ENCODE data around the gene USP15.
"Not testable (repeated sequence)": the region's sequence is repeated elsewhere in the genome, so short reads cannot be mapped to it uniquely, and the experiment has no call there.

Gene USP15

GRCh38 chr12:62448436-62448835 lies 188.2 kb downstream of the USP15 start:
- DNase-seq, result no peak

GRCh38 chr12:62455429-62455828 lies 195.2 kb downstream of the USP15 start:
- not testable (repeated sequence) for DNase-seq

DNA sequence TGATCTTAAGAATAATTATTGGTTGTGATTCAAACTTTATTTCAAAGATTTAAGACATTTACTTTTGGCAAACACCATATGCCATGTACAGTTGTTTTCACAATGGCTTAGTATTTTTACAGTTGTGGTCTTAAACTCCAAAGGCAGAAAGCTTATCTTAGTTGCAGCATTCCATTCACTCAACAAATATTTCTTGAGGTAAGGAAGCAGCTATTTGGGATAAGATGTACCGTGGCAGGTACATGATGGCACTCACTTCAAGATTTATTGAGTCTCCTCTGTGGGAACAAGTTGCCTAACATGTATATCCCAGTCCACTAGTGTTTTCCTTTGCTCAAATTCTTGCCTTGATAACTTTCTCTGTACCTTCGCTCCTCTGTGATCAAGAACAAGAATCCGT lies 198.4 kb downstream of the USP15 start:
- no peak for DNase-seq

DNA sequence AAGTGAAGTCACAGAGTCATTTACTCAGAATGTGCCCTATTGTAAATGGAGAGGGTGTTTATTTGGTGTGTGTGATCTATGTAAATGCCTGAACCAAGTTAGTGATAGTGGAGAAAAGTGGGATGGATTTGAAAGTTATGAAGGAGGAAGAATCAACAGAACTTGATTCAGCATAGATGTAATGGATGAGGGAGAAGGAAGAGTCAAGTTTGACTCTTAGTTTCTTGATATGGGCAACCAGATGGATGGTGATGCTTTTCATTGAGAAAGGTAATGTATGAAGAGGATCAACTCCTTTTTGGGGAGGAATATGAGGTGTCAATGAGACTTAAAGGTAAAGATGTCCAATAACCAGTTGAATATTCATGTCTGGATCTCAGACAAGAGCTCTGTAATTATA lies 199.8 kb downstream of the USP15 start:
- no peak for DNase-seq

- DNase-seq, result not testable (repeated sequence)
Observed at GRCh38 chr12:62461171-62461837, 201.1 kb downstream of the USP15 start.

DNA sequence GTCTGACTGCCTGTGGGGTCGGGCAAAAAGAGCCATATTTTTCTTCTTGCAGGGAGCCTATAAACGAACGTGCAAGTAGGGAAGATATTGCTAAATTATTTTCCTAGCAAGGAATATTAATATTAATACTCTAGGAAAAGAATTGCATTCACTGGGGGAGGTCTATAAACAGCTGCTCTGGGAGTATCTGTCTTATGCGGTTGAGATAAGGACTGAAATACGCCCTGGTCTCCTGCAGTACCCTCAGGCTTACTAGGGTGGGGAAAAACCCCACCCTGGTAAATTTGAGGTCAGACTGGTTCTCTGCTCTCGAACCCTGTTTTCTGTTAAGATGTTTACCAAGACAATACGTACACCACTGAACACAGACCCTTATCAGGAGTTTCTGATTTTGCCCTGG lies 203.0 kb downstream of the USP15 start:
- not testable (repeated sequence) for DNase-seq
